ENCODE measurements around the gene CDH1.
A peak's percentile ranks its signal among the peaks of the same experiment; 100 is the strongest.

Gene CDH1

GRCh38 chr16:68844211-68844564, 107.1 kb downstream of the CDH1 start:
- POLR2A ChIA-PET (ENCODE audit: low non-redundant PET): no interaction called here
- no peak for DNase-seq (ENCODE audit: low spot score)
- CTCF ChIA-PET: interaction anchor here (0.6 to 0.7 kb wide), 2 partner anchors 178 to 314 kb away, joined by 3 read pairs; no protein-coding TSS in a partner anchor
- peak; percentile 5; the same call in 1 of the 2 replicates for TF ChIP-seq CTCF (conservative IDR thresholded peaks at IDR 0.05; ENCODE audit: low read depth)
- peak overlapping the region; percentile 85 for H3K27ac ChIP-seq

GRCh38 chr16:68848786-68849185, 111.7 kb downstream of the CDH1 start:
- ChIA-PET POLR2A (ENCODE audit: low non-redundant PET) (no interaction called here), CTCF (interaction anchor here (0.7 kb wide), 1 partner anchor 454 kb away, joined by 4 read pairs; no protein-coding TSS in a partner anchor)
- no peak for TF ChIP-seq CTCF (conservative IDR thresholded peaks at IDR 0.05; ENCODE audit: low read depth)
- H3K27ac ChIP-seq: no peak overlapping the region
- DNase-seq (ENCODE audit: low spot score): no peak

GRCh38 chr16:68850481-68850880, 113.4 kb downstream of the CDH1 start:
- no peak for DNase-seq (ENCODE audit: low spot score)
- no peak for TF ChIP-seq CTCF (conservative IDR thresholded peaks at IDR 0.05; ENCODE audit: low read depth)
- ChIA-PET POLR2A (ENCODE audit: low non-redundant PET) (no interaction called here), CTCF (interaction anchor here (0.6 kb wide), 1 partner anchor 247 kb away, joined by 3 read pairs; no protein-coding TSS in a partner anchor)
- H3K27ac ChIP-seq: no peak overlapping the region

- CTCF ChIA-PET: interaction anchor here (0.7 kb wide), 1 partner anchor 276 kb away, joined by 4 read pairs; no protein-coding TSS in a partner anchor
- DNase-seq (ENCODE audit: low spot score): no peak
Measured at GRCh38 chr16:68851601-68852000, 114.5 kb downstream of the CDH1 start.

GRCh38 chr16:68857479-68857878, 120.4 kb downstream of the CDH1 start:
- POLR2A ChIA-PET (ENCODE audit: low non-redundant PET): no interaction called here
- CTCF ChIA-PET: interaction anchor here (0.8 kb wide), 1 partner anchor 10 kb away, joined by 4 read pairs; no protein-coding TSS in a partner anchor

More at GRCh38 chr16:68851601-68852000, 114.5 kb downstream of the CDH1 start:
- POLR2A ChIA-PET (ENCODE audit: low non-redundant PET): no interaction called here
- no peak overlapping the region for H3K27ac ChIP-seq
- no peak for TF ChIP-seq CTCF (conservative IDR thresholded peaks at IDR 0.05; ENCODE audit: low read depth)

GRCh38 chr16:68859828-68860227, 122.7 kb downstream of the CDH1 start:
- ChIA-PET CTCF (no interaction called here), POLR2A (ENCODE audit: low non-redundant PET) (no interaction called here)
- no peak for DNase-seq (ENCODE audit: low spot score)

More at GRCh38 chr16:68857479-68857878, 120.4 kb downstream of the CDH1 start:
- no peak for DNase-seq (ENCODE audit: low spot score)
- H3K27ac ChIP-seq: no peak overlapping the region
- no peak for TF ChIP-seq CTCF (conservative IDR thresholded peaks at IDR 0.05; ENCODE audit: low read depth)

More at GRCh38 chr16:68859828-68860227, 122.7 kb downstream of the CDH1 start:
- no peak for TF ChIP-seq CTCF (conservative IDR thresholded peaks at IDR 0.05; ENCODE audit: low read depth)
- H3K27ac ChIP-seq: no peak overlapping the region
